Measurements from ENCODE around the gene DAND5. TPM values are rescaled to one million over a fixed set of nuclear protein-coding genes. Genes with fewer than 3 reads are reported as not detected.
"Not testable (repeated sequence)": the region's sequence is repeated elsewhere in the genome, so short reads cannot be mapped to it uniquely, and the experiment has no call there.

Gene DAND5
- total and polyA plus RNA-seq, 10 donors, result not detected

GRCh38 chr19:12974301-12975220 is 5.2 kb downstream of the DAND5 start:
- WGBS, 5 donors, result 37 to 56% (median 44%) methylated on average over 16 to 19 of the region's 19 CpGs
- Histone ChIP-seq H3K4me1 (peaks cover 0 to 7% (median 4%) of the 10 kb centered on the region in 6 donors), H3K36me3 (no peaks in the 10 kb centered on the region), H3K27me3 (replicated peaks in 1 of 7) (peaks cover 0 to 23% (median 8%) of the 10 kb centered on the region in 7 donors), H3K27ac (no peak overlapping the region), H3K9me3 (no peaks in the 10 kb centered on the region), H3K4me3 (no peak overlapping the region)
- intact Hi-C loops (cut with DNase I; ENCODE audit: low total_unique reads), result loop anchor here (5.0 to 10.0 kb wide), 3 partner anchors 88 to 610 kb away; no protein-coding TSS in a partner anchor
- no peak for DNase-seq
- no peak for TF ChIP-seq POLR2AphosphoS5 (IDR thresholded peaks at IDR 0.05)
- no peak for TF ChIP-seq POLR2A (IDR thresholded peaks at IDR 0.05)
- TF ChIP-seq CTCF (IDR thresholded peaks at IDR 0.05 in 8 of 11, conservative IDR thresholded peaks at IDR 0.05 in 3 of 11), result no peak

- H3K27me3 ChIP-seq (replicated peaks in 1 of 7), result peaks cover 0 to 30% (median 8%) of the 10 kb centered on the region in 7 donors
- DNase-seq, result no peak
- no peak overlapping the region for H3K27ac ChIP-seq
- 69 to 85% (median 71%) methylated on average over 12 to 17 of the region's 17 CpGs for WGBS, 5 donors
- no peak overlapping the region for H3K4me3 ChIP-seq
- peaks cover 0 to 11% (median 4%) of the 10 kb centered on the region in 6 donors for H3K4me1 ChIP-seq
- intact Hi-C loops (cut with DNase I; ENCODE audit: low total_unique reads), result loop anchor here (5.0 to 10.0 kb wide), 3 partner anchors 87 to 610 kb away; no protein-coding TSS in a partner anchor
- no peaks in the 10 kb centered on the region for H3K9me3 ChIP-seq
- no peaks in the 10 kb centered on the region for H3K36me3 ChIP-seq
- no peak for TF ChIP-seq POLR2A (IDR thresholded peaks at IDR 0.05)
- no peak for TF ChIP-seq POLR2AphosphoS5 (IDR thresholded peaks at IDR 0.05)
- no peak for TF ChIP-seq CTCF (IDR thresholded peaks at IDR 0.05 in 8 of 11, conservative IDR thresholded peaks at IDR 0.05 in 3 of 11)
Observed at GRCh38 chr19:12975221-12975741, 5.9 kb downstream of the DAND5 start.

- H3K27ac ChIP-seq, H3K9me3 ChIP-seq, H3K4me3 ChIP-seq, DNase-seq, H3K36me3 ChIP-seq: not testable (repeated sequence)
- WGBS, 5 donors, result 87 to 92% (median 89%) methylated on average over 7 of the region's 7 CpGs
- intact Hi-C loops (cut with DNase I; ENCODE audit: low total_unique reads), result loop anchor here (5.0 to 10.0 kb wide), 3 partner anchors 86 to 609 kb away; no protein-coding TSS in a partner anchor
- Histone ChIP-seq H3K4me1 (peaks cover 0 to 11% (median 4%) of the 10 kb centered on the region in 6 donors), H3K27me3 (replicated peaks in 1 of 7) (peaks cover 0 to 36% (median 8%) of the 10 kb centered on the region in 7 donors)
Observed at GRCh38 chr19:12976109-12976508, 6.7 kb downstream of the DAND5 start.

GRCh38 chr19:12979974-12980373 is 10.6 kb downstream of the DAND5 start:
- DNase-seq, result no peak
- WGBS, 5 donors, result 67 to 81% (median 79%) methylated on average over 3 of the region's 3 CpGs
- Histone ChIP-seq H3K9me3 (no peaks in the 10 kb centered on the region), H3K4me3 (no peak overlapping the region), H3K27me3 (replicated peaks in 1 of 7) (peaks cover 0 to 59% (median 5%) of the 10 kb centered on the region in 7 donors), H3K27ac (no peak overlapping the region), H3K36me3 (no peaks in the 10 kb centered on the region), H3K4me1 (peaks cover 0 to 33% (median 17%) of the 10 kb centered on the region in 6 donors)
- TF ChIP-seq POLR2AphosphoS5 (IDR thresholded peaks at IDR 0.05) (no peak), POLR2A (IDR thresholded peaks at IDR 0.05) (no peak), CTCF (IDR thresholded peaks at IDR 0.05 in 8 of 11, conservative IDR thresholded peaks at IDR 0.05 in 3 of 11) (no peak)
- intact Hi-C loops (cut with DNase I; ENCODE audit: low total_unique reads), result loop anchor here (5.0 to 10.0 kb wide), 4 partner anchors 55 to 605 kb away; no protein-coding TSS in a partner anchor

Measured in spleen (tissue), 11 donors.